ENCODE measurements around the gene EEF1AKMT3.
A peak's percentile ranks its signal among the peaks of the same experiment; 100 is the strongest.
"Not testable (repeated sequence)": the region's sequence is repeated elsewhere in the genome, so short reads cannot be mapped to it uniquely, and the experiment has no call there.

Gene EEF1AKMT3

GRCh38 chr12:57767876-57768275 lies 4.5 kb upstream of the EEF1AKMT3 start:
- Mint-ChIP-seq H3K9me3 (no peaks in the 10 kb centered on the region), H3K4me1 (ENCODE audit: low read depth in 2 of 2) (peaks cover 30 to 38% of the 10 kb centered on the region in 2 donors), H3K27me3 (peaks cover 37 to 46% of the 10 kb centered on the region in 2 donors), H3K36me3 (ENCODE audit: insufficient read depth) (peaks cover 13% of the 10 kb centered on the region), H3K4me3 (no peak overlapping the region), H3K27ac (peak overlapping the region in 1 of 2 donors; percentile 8)
- DNase-seq: no peak
- no peak for ATAC-seq (replicated peaks)

- Mint-ChIP-seq H3K36me3 (ENCODE audit: insufficient read depth) (peaks cover 19% of the 10 kb centered on the region), H3K27ac (no peak overlapping the region), H3K4me1 (ENCODE audit: low read depth in 2 of 2) (peaks cover 32 to 33% of the 10 kb centered on the region in 2 donors), H3K27me3 (peaks cover 22 to 29% of the 10 kb centered on the region in 2 donors), H3K4me3 (peak overlapping the region in 1 of 2 donors; percentile 48), H3K9me3 (no peaks in the 10 kb centered on the region)
- DNase-seq (no peak), ATAC-seq (replicated peaks) (no peak)
Observed at GRCh38 chr12:57769594-57769993, 2.8 kb upstream of the EEF1AKMT3 start.

DNA sequence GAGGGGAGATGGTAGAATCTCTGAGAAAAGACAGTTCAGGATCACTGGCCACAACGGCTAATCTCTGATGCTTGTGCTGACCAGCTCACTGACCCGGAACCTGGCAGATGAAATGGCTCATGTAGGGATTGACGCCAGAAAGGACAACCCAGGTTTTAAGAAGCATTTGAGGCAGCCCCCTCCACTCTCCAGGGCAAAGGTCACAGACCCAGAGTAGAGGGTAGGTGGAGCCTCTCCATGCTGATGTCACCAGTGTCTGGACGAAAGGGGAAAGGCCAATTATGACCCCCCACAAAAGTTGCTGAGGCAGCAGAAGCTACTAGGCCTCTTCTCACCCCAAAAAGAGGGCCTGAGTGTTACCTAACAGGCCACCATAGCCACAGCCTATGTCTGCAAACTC lies 1.7 kb upstream of the EEF1AKMT3 start:
- Mint-ChIP-seq H3K36me3 (ENCODE audit: insufficient read depth) (peaks cover 20% of the 10 kb centered on the region), H3K9me3 (no peaks in the 10 kb centered on the region), H3K4me1 (ENCODE audit: low read depth in 2 of 2) (peaks cover 21% of the 10 kb centered on the region in 2 donors), H3K4me3 (peak overlapping the region in 1 of 2 donors; percentile 96), H3K27ac (peak overlapping the region in 1 of 2 donors; percentile 20), H3K27me3 (peaks cover 10 to 18% of the 10 kb centered on the region in 2 donors)
- ATAC-seq (replicated peaks) (no peak), DNase-seq (no peak)

DNA sequence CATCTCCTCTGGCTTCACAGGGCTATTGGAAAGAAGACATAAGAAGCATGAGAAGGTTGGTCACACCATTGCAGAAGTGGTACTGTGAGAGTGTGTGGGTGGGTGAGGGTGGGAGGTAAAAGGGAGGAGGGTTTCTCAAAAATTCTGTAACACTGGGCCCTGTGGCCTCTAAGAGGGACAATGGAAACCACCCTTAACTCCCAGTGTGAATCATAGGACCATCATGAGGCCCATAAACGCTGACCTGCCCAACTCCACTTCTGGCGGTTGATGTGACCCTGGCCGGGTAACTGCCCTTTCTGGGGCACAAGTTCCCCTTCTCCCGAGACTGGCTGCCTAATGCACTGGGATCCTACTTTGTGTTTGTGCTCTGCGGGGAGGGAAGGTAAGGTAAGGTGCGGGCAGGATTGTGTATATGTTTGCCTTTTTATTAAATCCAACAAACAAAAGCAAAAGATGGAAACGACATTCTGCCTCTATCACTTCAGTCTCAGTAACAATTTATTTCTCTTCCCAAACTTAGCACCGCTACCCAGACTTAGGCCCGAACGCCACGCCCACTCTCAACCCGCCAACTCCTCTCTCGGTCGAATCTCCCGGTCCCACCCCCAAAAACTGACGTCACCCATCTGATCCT lies 1.1 kb upstream of the EEF1AKMT3 start:
- no peaks in the 10 kb centered on the region for H3K9me3 Mint-ChIP-seq
- H3K27me3 Mint-ChIP-seq: peaks cover 6 to 12% of the 10 kb centered on the region in 2 donors
- H3K4me3 Mint-ChIP-seq: peak overlapping the region; percentile 96 to 99
- peak; percentile 66 for ATAC-seq (replicated peaks)
- H3K27ac Mint-ChIP-seq: peak overlapping the region; percentile 93 to 97
- peaks cover 18 to 19% of the 10 kb centered on the region in 2 donors for H3K4me1 Mint-ChIP-seq (ENCODE audit: low read depth in 2 of 2)
- H3K36me3 Mint-ChIP-seq (ENCODE audit: insufficient read depth): peaks cover 19% of the 10 kb centered on the region
- DNase-seq: peak in 2 of 3 experiments; percentile 62 to 72

GRCh38 chr12:57771873-57772428 lies 463 bp upstream of the EEF1AKMT3 start, which contains the start of gene METTL1:
METTL1 (minus strand) TSS chr12:57772105; CDS start chr12:57772083, 22 bp downstream.
- H3K4me1 Mint-ChIP-seq (ENCODE audit: low read depth in 2 of 2): peaks cover 14% of the 10 kb centered on the region in 2 donors
- H3K27ac Mint-ChIP-seq: peak within 1 kb of the TSS; percentile 93 to 97
- H3K27me3 Mint-ChIP-seq: peaks cover 0 to 6% of the 10 kb centered on the region in 2 donors
- no peaks in the 10 kb centered on the region for H3K9me3 Mint-ChIP-seq
- peak within 1 kb of the TSS; percentile 96 to 99 for H3K4me3 Mint-ChIP-seq
- peaks cover 19% of the 10 kb centered on the region for H3K36me3 Mint-ChIP-seq (ENCODE audit: insufficient read depth)
- peak; percentile 83 to 85 (median 84) for DNase-seq
- ATAC-seq (replicated peaks): peak; percentile 92

DNA sequence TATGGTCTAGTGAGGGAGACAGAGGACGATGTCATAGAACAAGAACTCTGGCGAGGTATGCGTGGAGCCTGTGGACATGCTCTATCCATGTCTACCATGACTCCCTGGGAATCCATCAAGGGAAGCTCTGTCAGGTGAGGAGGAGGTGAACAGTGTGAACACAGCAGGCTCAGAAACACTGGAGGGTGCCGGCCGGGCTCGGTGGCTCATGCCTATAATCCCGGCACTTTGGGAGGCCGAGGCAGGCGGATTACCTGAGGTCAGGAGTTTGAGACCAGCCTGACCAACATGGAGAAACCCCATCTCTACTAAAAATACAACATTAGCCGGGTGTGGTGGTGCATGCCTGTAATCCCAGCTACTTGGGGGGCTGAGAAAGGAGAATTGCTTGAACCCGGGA lies 2.2 kb downstream of the EEF1AKMT3 start:
- Mint-ChIP-seq H3K36me3 (ENCODE audit: insufficient read depth) (peaks cover 22% of the 10 kb centered on the region), H3K4me1 (ENCODE audit: low read depth in 2 of 2) (peaks cover 14 to 15% of the 10 kb centered on the region in 2 donors)
- not testable (repeated sequence) for H3K27me3 Mint-ChIP-seq; DNase-seq; ATAC-seq (replicated peaks); H3K4me3 Mint-ChIP-seq; H3K27ac Mint-ChIP-seq; H3K9me3 Mint-ChIP-seq

DNA sequence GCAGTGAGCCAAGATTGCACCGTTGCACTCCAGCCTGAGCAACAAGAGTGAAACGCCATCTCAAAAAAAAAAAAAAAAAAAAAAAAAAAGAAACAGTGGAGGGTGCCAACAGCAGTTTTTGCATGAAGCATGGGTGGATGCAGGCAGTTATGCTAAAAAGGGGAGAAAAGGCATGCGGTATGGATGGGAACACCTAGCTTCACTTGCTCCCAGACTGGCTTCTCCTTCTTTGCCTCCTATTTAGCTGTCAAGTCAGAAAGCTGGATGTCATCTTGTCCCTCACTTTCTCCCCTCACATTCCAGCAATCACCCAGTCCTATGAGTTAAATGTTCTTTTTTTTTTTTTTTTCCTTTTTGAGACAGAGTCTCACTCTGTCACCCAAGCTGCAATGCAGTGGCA lies 2.6 kb downstream of the EEF1AKMT3 start:
- peaks cover 14 to 15% of the 10 kb centered on the region in 2 donors for H3K4me1 Mint-ChIP-seq (ENCODE audit: low read depth in 2 of 2)

GRCh38 chr12:57775563-57776246 lies 3.3 kb downstream of the EEF1AKMT3 start:
- no peak overlapping the region for H3K4me3 Mint-ChIP-seq
- DNase-seq (no peak), ATAC-seq (replicated peaks) (no peak)
- H3K4me1 Mint-ChIP-seq (ENCODE audit: low read depth in 2 of 2): peaks cover 19 to 21% of the 10 kb centered on the region in 2 donors
- peaks cover 21% of the 10 kb centered on the region for H3K36me3 Mint-ChIP-seq (ENCODE audit: insufficient read depth)
- H3K27ac Mint-ChIP-seq: no peak overlapping the region
- no peaks in the 10 kb centered on the region for H3K27me3 Mint-ChIP-seq
- H3K9me3 Mint-ChIP-seq: no peaks in the 10 kb centered on the region

More for the DNA sequence above, 2.6 kb downstream of the EEF1AKMT3 start:
- DNase-seq (no peak), ATAC-seq (replicated peaks) (no peak)
- Mint-ChIP-seq H3K27me3 (no peaks in the 10 kb centered on the region), H3K36me3 (ENCODE audit: insufficient read depth) (peaks cover 18% of the 10 kb centered on the region), H3K27ac (no peak overlapping the region), H3K4me3 (no peak overlapping the region), H3K9me3 (no peaks in the 10 kb centered on the region)

DNA sequence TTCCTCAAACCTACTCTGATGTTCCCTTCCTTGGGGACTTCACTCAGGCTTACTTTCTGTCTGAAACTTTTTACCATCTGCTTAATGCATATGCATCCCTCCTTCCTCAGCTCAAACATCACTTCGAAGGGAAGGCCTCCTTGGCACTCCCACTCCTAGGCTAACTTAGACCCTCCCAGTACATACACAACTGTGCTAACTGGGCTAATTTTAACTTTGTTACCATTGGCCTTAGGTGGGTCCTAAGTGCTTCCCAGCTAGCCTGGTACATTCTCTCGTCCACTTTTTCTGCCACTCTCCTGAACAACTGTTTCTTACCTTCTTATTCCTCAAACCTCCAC lies 3.8 kb downstream of the EEF1AKMT3 start:
- Mint-ChIP-seq H3K27me3 (no peaks in the 10 kb centered on the region), H3K9me3 (no peaks in the 10 kb centered on the region), H3K27ac (no peak overlapping the region), H3K4me3 (no peak overlapping the region), H3K4me1 (ENCODE audit: low read depth in 2 of 2) (peaks cover 19 to 21% of the 10 kb centered on the region in 2 donors), H3K36me3 (ENCODE audit: insufficient read depth) (peaks cover 21% of the 10 kb centered on the region)
- ATAC-seq (replicated peaks) (no peak), DNase-seq (no peak)

- H3K27ac Mint-ChIP-seq: no peak overlapping the region
- no peak for ATAC-seq (replicated peaks)
Observed at GRCh38 chr12:57777367-57777766, 5.0 kb downstream of the EEF1AKMT3 start.

GRCh38 chr12:57777911-57778310 lies 5.5 kb downstream of the EEF1AKMT3 start:
- DNase-seq (no peak), ATAC-seq (replicated peaks) (no peak)
- peaks cover 22% of the 10 kb centered on the region for H3K36me3 Mint-ChIP-seq (ENCODE audit: insufficient read depth)
- no peaks in the 10 kb centered on the region for H3K27me3 Mint-ChIP-seq
- peaks cover 23 to 26% of the 10 kb centered on the region in 2 donors for H3K4me1 Mint-ChIP-seq (ENCODE audit: low read depth in 2 of 2)
- no peaks in the 10 kb centered on the region for H3K9me3 Mint-ChIP-seq
- no peak overlapping the region for H3K27ac Mint-ChIP-seq
- H3K4me3 Mint-ChIP-seq: no peak overlapping the region

More at GRCh38 chr12:57777367-57777766, 5.0 kb downstream of the EEF1AKMT3 start:
- Mint-ChIP-seq H3K9me3 (no peaks in the 10 kb centered on the region), H3K4me1 (ENCODE audit: low read depth in 2 of 2) (peaks cover 22% of the 10 kb centered on the region in 2 donors), H3K27me3 (no peaks in the 10 kb centered on the region), H3K4me3 (no peak overlapping the region), H3K36me3 (ENCODE audit: insufficient read depth) (peaks cover 17% of the 10 kb centered on the region)
- no peak for DNase-seq

GRCh38 chr12:57779736-57780135 lies 7.3 kb downstream of the EEF1AKMT3 start:
- H3K4me1 Mint-ChIP-seq (ENCODE audit: low read depth in 2 of 2): peaks cover 29 to 32% of the 10 kb centered on the region in 2 donors
- H3K4me3 Mint-ChIP-seq: no peak overlapping the region
- DNase-seq (no peak), ATAC-seq (replicated peaks) (no peak)
- no peaks in the 10 kb centered on the region for H3K9me3 Mint-ChIP-seq
- peaks cover 20% of the 10 kb centered on the region for H3K36me3 Mint-ChIP-seq (ENCODE audit: insufficient read depth)
- H3K27me3 Mint-ChIP-seq: no peaks in the 10 kb centered on the region
- H3K27ac Mint-ChIP-seq: peak overlapping the region in 1 of 2 donors; percentile 30

GRCh38 chr12:57780284-57780897 lies 8.0 kb downstream of the EEF1AKMT3 start:
- Mint-ChIP-seq H3K27ac (peak overlapping the region; percentile 99), H3K36me3 (ENCODE audit: insufficient read depth) (peaks cover 24% of the 10 kb centered on the region)

More at GRCh38 chr12:57780284-57780897, 8.0 kb downstream of the EEF1AKMT3 start:
- ATAC-seq (replicated peaks) (no peak), DNase-seq (no peak)
- H3K4me3 Mint-ChIP-seq: peak overlapping the region in 1 of 2 donors; percentile 100
- H3K4me1 Mint-ChIP-seq (ENCODE audit: low read depth in 2 of 2): peaks cover 29 to 32% of the 10 kb centered on the region in 2 donors
- no peaks in the 10 kb centered on the region for H3K9me3 Mint-ChIP-seq
- H3K27me3 Mint-ChIP-seq: no peaks in the 10 kb centered on the region

Measured in effector memory CD8-positive, alpha-beta T cell (primary cell).